Left lung (tissue), 10 donors: ENCODE measurements around the gene HES7. TPM values are rescaled to one million over a fixed set of nuclear protein-coding genes. Genes with fewer than 3 reads are reported as not detected.

Experiments used
- ATAC-seq: fragments of 200-7000 bp; cut with Tn5 transposase; one replicate; pipeline ENCODE4 v1.9.1; 2020; ENCODE audit warnings: moderate library complexity
- DNase-seq, 4 donors: peaks; one replicate each; pipeline ENCODE4 v3.0.0-alpha.2; 2013 to 2020
- H3K27ac ChIP-seq, 2 donors: fragments of 200-600 bp; sonication (generic) in 1 of 2; one replicate each; pipeline versions ENCODE4 v1.5.0 to v1.8.0; 2020 to 2021
- H3K27me3 ChIP-seq, 2 donors: fragments of 200-600 bp; sonication (generic) in 1 of 2; one replicate each; pipeline versions ENCODE4 v1.5.0 to v1.8.0; 2020 to 2021
- H3K36me3 ChIP-seq, 2 donors: fragments of 200-600 bp; sonication (generic) in 1 of 2; one replicate each; pipeline versions ENCODE4 v1.5.0 to v1.8.0; 2020 to 2021
- H3K4me1 ChIP-seq, 2 donors: fragments of 200-600 bp; one replicate each; pipeline ENCODE4 v1.8.0; 2021
- H3K4me3 ChIP-seq, 2 donors: fragments of 200-600 bp; sonication (generic) in 1 of 2; one replicate each; pipeline versions ENCODE4 v1.5.0 to v1.8.0; 2020 to 2021; ENCODE audit warnings: mild to moderate bottlenecking in 1 of 2
- H3K9me3 ChIP-seq, 2 donors: fragments of 200-600 bp; sonication (generic) in 1 of 2; one replicate each; pipeline versions ENCODE4 v1.5.0 to v1.8.0; 2020 to 2021
- intact Hi-C, 2 donors: fragments of 100-400 bp; cut with DNase I; formaldehyde crosslinking; loops; one replicate each; pipeline versions ENCODE4 v1.11.2 to v1.14.2; 2022
- polyA plus RNA-seq, 6 donors: library from polyadenylated mRNA; unstranded; fragments of 120-200 nt; gene quantifications; one replicate each; pipeline ENCODE4 v1.2.1, GENCODE V29; 2013; ENCODE audit not compliant: insufficient read length in 6 of 6
- total RNA-seq, 2 donors: library from RNA; stranded (reverse); fragmentation: NEBNext Ultra II Directional; extraction: Animal tissue kit (Norgen Biotek cat#: 25700); gene quantifications; one replicate each; pipeline ENCODE4 v1.2.1, GENCODE V29; 2021
- TF ChIP-seq, protein P1 (sequence below), 2 donors: fragments of 200-600 bp; sonication (generic) in 1 of 2; IDR thresholded peaks; one replicate each; pipeline versions ENCODE4 v1.5.0 to v1.8.0; 2021; ENCODE audit warnings: antibody characterized with exemption in 2 of 2
- donor health status: DM: no; HTN: yes; CAD: no.
- donor health status: DM: no; HTN: no; CAD: no.

HES7 gene
- total and polyA plus RNA-seq, 8 donors = 0.10 to 0.52 (median 0.20) TPM; not detected in 5

DNA sequence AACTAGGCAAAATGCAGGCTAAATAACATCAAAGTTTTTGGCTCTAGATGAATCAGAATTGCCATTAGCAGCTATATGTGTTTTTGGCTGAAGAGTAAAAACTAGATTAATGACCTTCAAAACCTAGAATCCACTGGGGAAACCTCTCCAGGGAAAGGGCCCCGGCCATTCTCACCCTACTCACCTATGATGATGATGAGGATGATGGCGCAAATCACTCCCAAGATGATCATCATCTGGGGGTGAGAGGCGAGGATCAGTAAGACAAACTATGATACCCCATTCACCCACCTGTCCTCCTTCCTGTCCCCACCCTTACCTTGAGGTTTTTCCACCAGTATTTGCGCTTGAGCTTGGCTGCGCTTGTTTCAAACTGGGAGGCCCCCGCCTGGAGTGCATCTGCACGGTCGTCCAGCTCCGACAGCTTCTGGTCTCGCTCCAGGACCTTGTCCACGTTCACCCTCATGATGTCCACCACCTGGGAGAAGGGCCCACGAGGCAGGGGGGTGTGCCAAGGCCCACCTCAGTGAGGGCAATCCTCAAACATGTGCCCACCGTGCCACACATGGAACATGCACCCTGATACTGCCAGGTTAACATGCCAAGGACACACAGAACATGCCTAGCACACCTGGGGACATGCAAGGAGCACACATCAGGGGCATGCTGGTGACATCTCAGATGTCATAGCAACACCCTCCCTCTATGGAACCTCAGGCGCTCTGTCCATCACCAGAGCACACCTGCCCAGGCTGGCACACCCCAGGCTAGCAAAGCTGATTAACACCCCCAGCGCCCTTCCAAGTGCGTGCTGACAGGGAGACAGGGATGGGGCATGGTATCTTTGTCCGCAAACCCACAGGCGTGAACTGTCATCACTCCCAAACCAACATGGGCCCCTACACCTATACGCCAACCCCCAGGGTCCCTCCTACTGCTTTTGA is 37.7 kb upstream of the HES7 start:
- intact Hi-C loops = no loop called here
- DNase-seq = peak in 1 of 4 donors; percentile 66
- Histone ChIP-seq H3K4me1 (peaks cover 32 to 76% of the 10 kb centered on the region in 2 donors), H3K4me3 (peak overlapping the region; percentile 87 to 99), H3K27me3 (no peaks in the 10 kb centered on the region), H3K36me3 (peaks cover 0 to 29% of the 10 kb centered on the region in 2 donors), H3K27ac (peak overlapping the region; percentile 92 to 95), H3K9me3 (no peaks in the 10 kb centered on the region)
- TF ChIP-seq, protein P1, sequence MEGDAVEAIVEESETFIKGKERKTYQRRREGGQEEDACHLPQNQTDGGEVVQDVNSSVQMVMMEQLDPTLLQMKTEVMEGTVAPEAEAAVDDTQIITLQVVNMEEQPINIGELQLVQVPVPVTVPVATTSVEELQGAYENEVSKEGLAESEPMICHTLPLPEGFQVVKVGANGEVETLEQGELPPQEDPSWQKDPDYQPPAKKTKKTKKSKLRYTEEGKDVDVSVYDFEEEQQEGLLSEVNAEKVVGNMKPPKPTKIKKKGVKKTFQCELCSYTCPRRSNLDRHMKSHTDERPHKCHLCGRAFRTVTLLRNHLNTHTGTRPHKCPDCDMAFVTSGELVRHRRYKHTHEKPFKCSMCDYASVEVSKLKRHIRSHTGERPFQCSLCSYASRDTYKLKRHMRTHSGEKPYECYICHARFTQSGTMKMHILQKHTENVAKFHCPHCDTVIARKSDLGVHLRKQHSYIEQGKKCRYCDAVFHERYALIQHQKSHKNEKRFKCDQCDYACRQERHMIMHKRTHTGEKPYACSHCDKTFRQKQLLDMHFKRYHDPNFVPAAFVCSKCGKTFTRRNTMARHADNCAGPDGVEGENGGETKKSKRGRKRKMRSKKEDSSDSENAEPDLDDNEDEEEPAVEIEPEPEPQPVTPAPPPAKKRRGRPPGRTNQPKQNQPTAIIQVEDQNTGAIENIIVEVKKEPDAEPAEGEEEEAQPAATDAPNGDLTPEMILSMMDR (IDR thresholded peaks at IDR 0.05) = no peak
- no peak for ATAC-seq

DNA sequence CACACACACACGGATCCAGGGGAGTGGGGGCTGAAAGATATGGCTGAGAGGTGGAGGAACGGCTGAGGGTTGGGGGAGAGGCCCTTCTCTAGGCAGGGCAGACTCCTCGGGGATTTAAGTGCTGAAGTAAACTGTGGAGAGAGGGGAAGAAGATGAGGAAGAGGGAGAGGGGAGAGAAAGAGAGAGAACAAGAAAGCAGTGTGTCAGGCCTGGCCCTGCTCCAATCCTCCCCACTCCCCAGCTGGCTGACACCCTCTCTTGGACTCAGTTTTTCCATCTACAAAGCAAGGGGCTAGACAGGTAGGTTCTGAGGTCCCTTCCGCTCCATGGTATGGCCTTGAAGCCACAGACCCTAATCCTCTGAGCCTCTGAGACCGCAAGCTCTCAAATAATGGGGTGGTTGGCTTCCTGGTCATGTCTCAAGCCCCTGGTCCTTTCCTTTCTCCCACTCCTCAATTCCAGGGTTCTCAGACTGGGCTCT is 36.9 kb upstream of the HES7 start:
- peaks cover 0 to 29% of the 10 kb centered on the region in 2 donors for H3K36me3 ChIP-seq
- peak overlapping the region in 1 of 2 donors; percentile 99 for H3K4me3 ChIP-seq
- no peaks in the 10 kb centered on the region for H3K9me3 ChIP-seq
- H3K27ac ChIP-seq = peak overlapping the region; percentile 92 to 95
- TF ChIP-seq, protein P1 (IDR thresholded peaks at IDR 0.05) = no peak
- peaks cover 32 to 79% of the 10 kb centered on the region in 2 donors for H3K4me1 ChIP-seq
- ATAC-seq (no peak), DNase-seq (no peak)
- intact Hi-C loops = no loop called here
- no peaks in the 10 kb centered on the region for H3K27me3 ChIP-seq

GRCh38 chr17:8160224-8160577 is 36.3 kb upstream of the HES7 start:
- H3K4me1 ChIP-seq = peaks cover 32 to 84% of the 10 kb centered on the region in 2 donors
- TF ChIP-seq, protein P1 (IDR thresholded peaks at IDR 0.05) = no peak
- DNase-seq (no peak), ATAC-seq (no peak)
- peaks cover 0 to 29% of the 10 kb centered on the region in 2 donors for H3K36me3 ChIP-seq
- no peaks in the 10 kb centered on the region for H3K9me3 ChIP-seq
- H3K4me3 ChIP-seq = no peak overlapping the region
- intact Hi-C loops = no loop called here
- no peaks in the 10 kb centered on the region for H3K27me3 ChIP-seq
- peak overlapping the region in 1 of 2 donors; percentile 92 for H3K27ac ChIP-seq

DNA sequence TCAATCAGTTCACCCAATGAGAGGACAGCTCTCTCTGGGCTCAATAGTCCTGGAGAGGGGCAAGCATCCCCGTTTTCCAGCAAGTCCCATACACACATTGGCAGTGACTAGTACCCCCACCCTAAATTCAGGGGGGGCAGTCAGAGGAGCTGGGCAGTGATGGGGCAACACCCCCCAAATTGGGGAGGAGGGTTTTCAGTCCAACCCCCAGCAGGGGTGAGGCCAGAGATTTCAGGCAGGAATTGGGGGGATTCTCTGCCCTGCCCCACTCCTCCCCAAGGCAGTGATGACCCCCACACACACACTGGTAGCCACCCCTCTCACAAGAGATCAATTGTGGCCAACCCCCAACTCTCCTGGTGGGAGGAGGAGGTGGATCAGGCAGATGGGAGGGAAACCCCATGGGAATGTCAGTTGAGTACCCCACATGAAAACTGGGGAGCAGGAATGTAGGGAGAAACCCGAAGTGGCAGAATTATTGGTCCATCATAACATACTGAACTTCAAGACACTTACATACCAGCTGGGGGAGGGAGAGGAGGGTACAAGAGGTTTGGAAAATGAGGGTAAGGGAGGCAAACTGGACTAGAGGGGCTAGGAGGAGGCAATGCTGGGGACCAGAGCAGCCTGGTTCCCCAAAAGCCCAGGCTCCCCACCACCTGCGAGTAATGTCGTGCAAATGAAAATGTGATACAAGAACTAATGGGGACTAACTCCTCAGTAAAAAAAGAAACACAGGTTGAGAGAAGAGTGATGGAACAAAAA is 35.7 kb upstream of the HES7 start:
- H3K4me3 ChIP-seq = no peak overlapping the region
- intact Hi-C loops = no loop called here
- no peaks in the 10 kb centered on the region for H3K27me3 ChIP-seq
- ATAC-seq (no peak), DNase-seq (no peak)
- no peaks in the 10 kb centered on the region for H3K9me3 ChIP-seq
- H3K36me3 ChIP-seq = peaks cover 0 to 29% of the 10 kb centered on the region in 2 donors
- TF ChIP-seq, protein P1 (IDR thresholded peaks at IDR 0.05) = no peak
- no peak overlapping the region for H3K27ac ChIP-seq
- peaks cover 32 to 84% of the 10 kb centered on the region in 2 donors for H3K4me1 ChIP-seq

GRCh38 chr17:8159032-8159400 is 35.1 kb upstream of the HES7 start:
- intact Hi-C loops = no loop called here
- Histone ChIP-seq H3K9me3 (no peaks in the 10 kb centered on the region), H3K4me3 (no peak overlapping the region), H3K27me3 (no peaks in the 10 kb centered on the region), H3K27ac (peak overlapping the region in 1 of 2 donors; percentile 68), H3K36me3 (peaks cover 0 to 29% of the 10 kb centered on the region in 2 donors), H3K4me1 (peaks cover 26 to 84% of the 10 kb centered on the region in 2 donors)
- no peak for DNase-seq
- TF ChIP-seq, protein P1 (IDR thresholded peaks at IDR 0.05) = peak in 1 of 2 donors; percentile 7
- no peak for ATAC-seq
